Esophagus (tissue), 2 donors: ENCODE measurements around the gene IRGC. TPM values are rescaled to one million over a fixed set of nuclear protein-coding genes. Genes with fewer than 3 reads are reported as not detected.
A peak's percentile ranks its signal among the peaks of the same experiment; 100 is the strongest.

ENCODE experiments used
- H3K27ac ChIP-seq, 2 donors: one replicate each; pipeline ENCODE4 v1.5.1; 2013; ENCODE audit warnings: low read depth in 2 of 2, mild to moderate bottlenecking in 2 of 2, inconsistent platforms in 1 of 2, low read length in 1 of 2, moderate library complexity in 1 of 2
- H3K27me3 ChIP-seq, 2 donors: one replicate each; pipeline ENCODE4 v1.6.1; 2013; ENCODE audit warnings: low read length in 2 of 2, control low read depth in 1 of 2, mild to moderate bottlenecking in 1 of 2; ENCODE audit not compliant: insufficient read depth in 2 of 2, control insufficient read depth in 1 of 2
- H3K36me3 ChIP-seq, 2 donors: one replicate each; pipeline ENCODE4 v1.6.1; 2013; ENCODE audit warnings: low read length in 1 of 2; ENCODE audit not compliant: control insufficient read depth in 2 of 2, insufficient read depth in 2 of 2
- H3K4me1 ChIP-seq, 2 donors: one replicate each; pipeline ENCODE4 v1.6.1; 2013; ENCODE audit warnings: low read length in 1 of 2; ENCODE audit not compliant: control insufficient read depth in 2 of 2, insufficient read depth in 2 of 2
- H3K4me3 ChIP-seq, 2 donors: one replicate each; pipeline ENCODE4 v1.5.1; 2013; ENCODE audit warnings: low read length in 2 of 2, mild to moderate bottlenecking in 2 of 2, low read depth in 1 of 2, moderate library complexity in 1 of 2
- H3K9me3 ChIP-seq, 2 donors: one replicate each; pipeline ENCODE4 v1.6.1; 2013; ENCODE audit warnings: mild to moderate bottlenecking in 2 of 2, low read depth in 1 of 2, low read length in 1 of 2, moderate library complexity in 1 of 2; ENCODE audit not compliant: control insufficient read depth in 2 of 2, insufficient read depth in 1 of 2
- WGBS, 2 donors: extraction: QIAGEN DNeasy Blood & Tissue Kit; methylation state at CpG; one replicate each; pipeline ENCODE4 v1.1.7; 2013; 5-methylcytosine and 5-hydroxymethylcytosine counted together
- polyA plus RNA-seq, 2 donors: library from polyadenylated mRNA; stranded (reverse); fragments of 200-250 nt; gene quantifications; one replicate each; pipeline ENCODE4 v1.2.3, GENCODE V29; 2013
- donor health status: healthy with polysubstance abuse.
- donor health status: Bipolar disorder and iron deficiency.

Gene IRGC
- polyA plus RNA-seq, 2 donors, result not detected

DNA sequence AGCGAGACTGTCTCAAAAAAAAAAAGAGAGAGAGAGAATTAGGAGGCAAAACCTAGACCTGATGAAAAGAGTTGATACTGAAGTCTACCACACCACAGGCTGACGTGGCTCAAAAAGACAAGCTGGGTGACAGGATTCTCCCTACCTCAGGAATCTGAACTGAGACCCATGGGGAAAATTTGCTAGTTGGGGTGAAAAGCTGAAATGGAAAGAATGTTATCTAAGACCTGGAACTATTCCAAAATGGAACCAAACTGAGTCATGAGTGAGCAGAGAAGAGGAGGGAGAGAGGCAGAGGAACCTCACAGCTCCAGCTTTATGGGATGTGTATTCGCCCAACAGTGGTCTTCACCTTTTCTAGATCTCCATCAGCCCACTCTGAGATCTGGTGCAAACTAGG lies 27.2 kb downstream of the IRGC start:
- no peaks in the 10 kb centered on the region for H3K27me3 ChIP-seq
- H3K36me3 ChIP-seq, result peaks cover 15 to 21% of the 10 kb centered on the region in 2 donors
- H3K27ac ChIP-seq, result no peak overlapping the region
- WGBS, 2 donors, result 92 to 93% methylated on average over 3 of the region's 3 CpGs
- no peak overlapping the region for H3K4me3 ChIP-seq
- peaks cover 0 to 4% of the 10 kb centered on the region in 2 donors for H3K4me1 ChIP-seq
- no peaks in the 10 kb centered on the region for H3K9me3 ChIP-seq

- peaks cover 12 to 19% of the 10 kb centered on the region in 2 donors for H3K36me3 ChIP-seq
- no peaks in the 10 kb centered on the region for H3K27me3 ChIP-seq
- H3K27ac ChIP-seq, result no peak overlapping the region
- WGBS, 2 donors, result 78 to 84% methylated on average over 15 to 16 of the region's 16 CpGs
- H3K4me3 ChIP-seq, result no peak overlapping the region
- peaks cover 0 to 2% of the 10 kb centered on the region in 2 donors for H3K4me1 ChIP-seq
- no peaks in the 10 kb centered on the region for H3K9me3 ChIP-seq
Measured at GRCh38 chr19:43747557-43748204, 31.8 kb downstream of the IRGC start.

GRCh38 chr19:43748205-43748594 lies 32.3 kb downstream of the IRGC start:
- no peak overlapping the region for H3K27ac ChIP-seq
- H3K27me3 ChIP-seq, result no peaks in the 10 kb centered on the region
- 76 to 83% methylated on average over 4 of the region's 4 CpGs for WGBS, 2 donors
- no peak overlapping the region for H3K4me3 ChIP-seq
- H3K4me1 ChIP-seq, result peaks cover 0 to 2% of the 10 kb centered on the region in 2 donors
- H3K9me3 ChIP-seq, result no peaks in the 10 kb centered on the region
- H3K36me3 ChIP-seq, result peaks cover 10 to 19% of the 10 kb centered on the region in 2 donors

- Histone ChIP-seq H3K27me3 (no peaks in the 10 kb centered on the region), H3K4me1 (peaks cover 0 to 2% of the 10 kb centered on the region in 2 donors), H3K4me3 (no peak overlapping the region), H3K36me3 (peaks cover 9 to 19% of the 10 kb centered on the region in 2 donors), H3K27ac (no peak overlapping the region), H3K9me3 (no peaks in the 10 kb centered on the region)
- WGBS, 2 donors, result 88% methylated on average over 4 of the region's 4 CpGs
Measured at GRCh38 chr19:43748685-43749084, 32.8 kb downstream of the IRGC start.

DNA sequence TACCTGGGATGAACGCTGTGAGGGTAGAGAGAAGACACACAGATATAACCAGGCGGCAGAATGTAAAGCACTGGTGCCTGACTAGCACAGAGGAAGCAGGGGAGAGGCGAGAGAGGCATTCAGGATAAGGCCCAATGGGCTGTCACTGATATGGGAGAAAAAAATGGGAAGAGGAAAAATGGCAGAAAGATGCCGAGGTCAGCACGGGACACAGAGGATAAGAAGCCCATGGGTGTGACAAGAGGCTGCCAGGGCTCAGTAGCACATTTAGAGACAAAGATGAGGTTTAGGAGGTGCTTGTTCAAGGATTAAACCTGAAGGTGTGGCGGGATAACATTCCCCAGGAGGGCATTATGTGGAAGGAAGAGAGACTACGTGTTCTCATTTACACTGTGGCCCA lies 33.3 kb downstream of the IRGC start:
- Histone ChIP-seq H3K9me3 (no peaks in the 10 kb centered on the region), H3K4me1 (peaks cover 0 to 2% of the 10 kb centered on the region in 2 donors), H3K27ac (no peak overlapping the region), H3K27me3 (no peaks in the 10 kb centered on the region), H3K4me3 (no peak overlapping the region), H3K36me3 (peaks cover 9 to 19% of the 10 kb centered on the region in 2 donors)
- WGBS, 2 donors, result 64 to 72% methylated on average over 7 of the region's 7 CpGs

- Histone ChIP-seq H3K4me1 (peaks cover 0 to 2% of the 10 kb centered on the region in 2 donors), H3K27ac (no peak overlapping the region), H3K4me3 (no peak overlapping the region), H3K9me3 (no peaks in the 10 kb centered on the region), H3K27me3 (no peaks in the 10 kb centered on the region), H3K36me3 (peaks cover 9 to 17% of the 10 kb centered on the region in 2 donors)
- WGBS, 2 donors, result 97 to 100% methylated on average over 1 of the region's 1 CpG
Measured at GRCh38 chr19:43749898-43750297, 34.0 kb downstream of the IRGC start.

DNA sequence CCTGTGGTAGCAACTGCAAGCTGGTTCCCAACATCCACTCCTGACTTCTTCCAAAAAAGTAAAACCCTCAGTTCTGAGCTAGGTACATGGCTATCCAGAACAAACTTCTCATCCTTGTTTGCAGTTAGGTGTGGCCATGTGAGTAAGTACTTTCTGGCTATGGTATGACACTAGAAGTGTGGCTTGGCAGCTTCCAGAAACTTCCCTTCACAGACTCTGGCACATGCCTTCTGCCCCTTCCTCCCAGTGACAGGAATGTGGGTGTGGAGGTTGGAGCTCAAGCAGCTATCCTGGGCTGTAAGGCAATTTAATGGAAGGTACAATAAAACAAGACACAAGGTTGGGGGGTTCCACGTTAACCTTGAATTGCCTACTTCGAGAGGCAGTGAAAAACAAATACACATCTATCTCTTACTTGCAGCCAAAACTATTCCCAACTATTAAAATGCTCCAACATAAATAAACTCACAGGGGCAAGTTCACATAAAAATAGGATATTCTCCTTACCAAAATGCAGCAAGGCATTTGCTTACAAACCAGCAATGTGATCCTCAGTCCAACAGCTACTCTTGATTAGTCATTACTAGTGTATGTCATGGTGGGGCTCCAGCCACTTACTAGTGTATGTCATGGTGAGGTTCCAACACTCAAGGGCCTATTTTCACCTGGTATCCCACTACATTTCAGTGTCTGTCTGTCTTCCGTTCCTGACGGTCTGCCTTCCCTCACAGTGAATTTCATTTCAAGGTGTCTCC lies 35.8 kb downstream of the IRGC start:
- H3K4me1 ChIP-seq, result peaks cover 0 to 2% of the 10 kb centered on the region in 2 donors
- no peak overlapping the region for H3K4me3 ChIP-seq
- H3K27ac ChIP-seq, result peak overlapping the region in 1 of 2 donors; percentile 36
- peaks cover 7 to 17% of the 10 kb centered on the region in 2 donors for H3K36me3 ChIP-seq
- WGBS, 2 donors, result 82 to 87% methylated on average over 4 of the region's 4 CpGs
- no peaks in the 10 kb centered on the region for H3K27me3 ChIP-seq
- H3K9me3 ChIP-seq, result no peaks in the 10 kb centered on the region

DNA sequence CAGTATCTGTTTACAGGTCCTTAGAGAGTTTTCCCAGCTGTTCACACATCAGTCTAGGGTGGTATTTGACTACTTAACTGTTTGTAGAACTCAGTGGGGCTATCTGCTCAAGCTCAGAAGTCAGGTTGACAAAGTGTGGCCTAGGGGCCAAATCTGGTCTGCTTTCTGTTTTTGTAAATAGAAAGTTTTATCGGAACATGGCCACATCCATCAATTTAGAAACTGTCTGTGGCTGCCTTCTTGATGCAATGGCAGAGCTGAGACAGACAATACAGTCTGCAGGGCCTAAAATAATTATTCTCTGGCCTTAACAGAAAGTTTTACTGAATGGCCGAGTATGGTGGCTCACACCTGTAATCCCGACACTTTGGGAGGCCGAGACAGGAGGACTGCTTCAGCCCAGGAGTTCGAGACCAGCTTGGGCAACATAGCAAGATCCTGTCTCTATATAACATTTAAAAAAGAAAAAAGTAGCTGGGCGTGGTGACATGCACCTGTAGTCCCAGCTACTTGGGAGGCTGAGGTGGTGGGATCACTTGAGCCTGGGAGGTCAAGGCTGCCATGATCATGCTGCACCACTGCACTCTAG lies 36.5 kb downstream of the IRGC start:
- H3K4me1 ChIP-seq, result peaks cover 0 to 2% of the 10 kb centered on the region in 2 donors
- H3K27ac ChIP-seq, result no peak overlapping the region
- WGBS, 2 donors, result 89 to 91% methylated on average over 6 of the region's 6 CpGs

DNA sequence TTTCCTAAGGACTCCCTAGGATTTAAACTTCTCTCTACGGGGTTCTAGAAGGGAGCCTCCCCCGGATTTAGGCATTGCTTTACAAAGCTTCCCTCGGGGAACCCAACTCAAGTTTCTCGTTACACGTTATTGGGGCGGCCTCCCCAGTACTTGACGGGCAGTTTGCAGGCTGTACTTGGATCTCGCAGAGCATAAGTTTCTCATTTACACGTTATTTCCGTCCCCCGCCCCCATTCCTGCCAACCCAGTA lies 38.3 kb downstream of the IRGC start:
- peaks cover 0 to 2% of the 10 kb centered on the region in 2 donors for H3K4me1 ChIP-seq
- peak overlapping the region; percentile 59 to 66 for H3K4me3 ChIP-seq
- no peaks in the 10 kb centered on the region for H3K27me3 ChIP-seq
- 0% methylated on average over 11 of the region's 11 CpGs for WGBS, 2 donors
- H3K27ac ChIP-seq, result peak overlapping the region; percentile 97 to 100
- no peaks in the 10 kb centered on the region for H3K9me3 ChIP-seq
- H3K36me3 ChIP-seq, result peaks cover 0 to 3% of the 10 kb centered on the region in 2 donors

More for the DNA sequence above, 36.5 kb downstream of the IRGC start:
- H3K4me3 ChIP-seq, result no peak overlapping the region
- no peaks in the 10 kb centered on the region for H3K9me3 ChIP-seq
- H3K27me3 ChIP-seq, result no peaks in the 10 kb centered on the region
- peaks cover 4 to 9% of the 10 kb centered on the region in 2 donors for H3K36me3 ChIP-seq
